ENCODE results near the gene CCDC88B.

Gene CCDC88B

DNA sequence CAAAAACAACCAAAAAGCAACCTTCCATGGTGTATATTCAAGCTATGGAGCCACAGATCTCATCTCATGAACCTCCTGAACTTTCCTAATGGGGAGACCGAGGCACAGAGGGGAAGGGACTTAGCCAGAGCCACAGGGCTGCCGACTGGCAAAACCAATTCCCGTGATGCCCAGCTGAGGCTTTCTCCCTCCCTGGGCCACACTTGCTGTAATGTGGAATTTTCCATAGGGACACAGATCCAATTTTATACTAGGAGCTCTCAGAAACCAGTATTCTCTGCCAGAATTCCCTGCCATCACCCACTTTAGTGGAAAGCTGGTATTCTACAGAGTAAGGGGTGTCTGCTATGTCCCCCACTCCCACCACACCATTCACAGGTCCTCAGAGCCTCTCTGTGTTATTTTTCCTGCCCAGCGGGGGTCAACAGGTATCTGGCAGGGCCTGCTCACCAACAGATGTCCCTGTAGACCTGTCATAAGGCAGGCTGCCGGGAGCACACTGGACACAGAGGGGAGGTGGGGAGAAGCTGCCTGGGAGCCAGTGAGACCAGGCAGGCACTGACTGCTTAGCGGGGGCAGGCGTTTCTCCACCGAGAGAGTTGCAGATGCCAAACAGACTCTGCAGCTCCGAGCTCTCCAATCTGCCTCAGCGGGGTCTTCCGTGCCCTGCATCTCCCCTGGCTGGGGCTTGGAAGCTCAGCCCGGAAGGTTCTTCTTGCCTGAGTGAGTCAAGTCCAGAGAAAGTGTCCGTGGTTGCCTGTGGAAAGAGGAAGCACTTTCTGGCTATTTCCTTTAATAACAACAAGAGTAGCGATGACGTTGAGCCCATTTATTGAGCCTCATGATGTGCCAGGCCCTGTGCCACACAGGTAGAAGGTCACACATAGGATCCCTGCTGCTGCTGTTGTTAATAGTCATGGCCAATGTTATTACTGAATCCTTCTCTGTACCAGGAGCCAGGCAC lies 45.3 kb downstream of the CCDC88B start:
- TF ChIP-seq ZFX (IDR thresholded peaks at IDR 0.05; ENCODE audit: borderline replicate concordance) = no peak
- no peak for TF ChIP-seq CTCF (IDR thresholded peaks at IDR 0.05)
- H3K27ac ChIP-seq = no peak overlapping the region

- no peak overlapping the region for H3K27ac ChIP-seq
- no peak for TF ChIP-seq CTCF (IDR thresholded peaks at IDR 0.05)
- no peak for TF ChIP-seq ZFX (IDR thresholded peaks at IDR 0.05; ENCODE audit: borderline replicate concordance)
Observed at GRCh38 chr11:64385945-64386704, 46.1 kb downstream of the CCDC88B start.

DNA sequence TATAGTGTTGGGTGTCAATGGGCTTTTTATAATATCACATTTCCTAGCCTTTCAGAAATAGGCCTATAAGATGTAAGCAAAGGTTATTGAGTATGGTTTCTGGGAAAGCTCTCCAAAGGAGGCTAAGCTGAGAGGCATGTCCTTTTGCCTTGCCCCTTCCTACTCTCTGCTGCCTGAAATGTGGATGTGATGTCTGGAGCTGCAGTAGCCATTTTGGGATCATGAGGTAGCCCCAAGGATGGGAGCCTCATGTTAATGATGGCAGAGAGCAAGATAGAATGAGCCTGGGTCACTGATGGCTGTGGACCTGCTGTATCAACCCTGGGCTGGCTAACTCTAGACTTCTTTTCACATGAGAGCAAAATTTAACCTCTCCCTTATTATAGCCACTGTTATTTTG lies 47.9 kb downstream of the CCDC88B start:
- H3K27ac ChIP-seq = no peak overlapping the region
- TF ChIP-seq CTCF (IDR thresholded peaks at IDR 0.05) (no peak), ZFX (IDR thresholded peaks at IDR 0.05; ENCODE audit: borderline replicate concordance) (no peak)

DNA sequence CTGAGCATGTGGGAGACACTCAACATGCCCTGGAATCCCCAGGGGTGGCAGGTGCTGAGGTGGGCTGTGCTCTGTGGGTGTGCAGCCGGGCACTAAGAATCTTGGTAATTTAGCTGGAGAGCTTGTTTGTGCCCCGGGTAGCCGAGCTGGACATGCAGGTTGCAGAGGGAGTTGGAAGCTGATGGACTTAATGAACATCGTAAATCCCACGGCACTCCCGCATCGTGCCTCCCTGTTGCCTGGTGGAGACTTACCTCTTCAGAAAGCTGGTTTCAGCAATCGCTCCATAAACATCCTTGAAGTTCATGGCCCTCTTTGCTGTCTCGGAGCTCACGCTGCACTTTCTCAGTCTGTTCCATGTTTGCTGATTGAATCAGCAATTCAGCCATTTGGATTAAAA lies 48.9 kb downstream of the CCDC88B start:
- TF ChIP-seq CTCF (IDR thresholded peaks at IDR 0.05) (no peak), ZFX (IDR thresholded peaks at IDR 0.05; ENCODE audit: borderline replicate concordance) (no peak)
- no peak overlapping the region for H3K27ac ChIP-seq

GRCh38 chr11:64389851-64390250 lies 49.8 kb downstream of the CCDC88B start:
- H3K27ac ChIP-seq = no peak overlapping the region
- TF ChIP-seq ZFX (IDR thresholded peaks at IDR 0.05; ENCODE audit: borderline replicate concordance) = no peak

DNA sequence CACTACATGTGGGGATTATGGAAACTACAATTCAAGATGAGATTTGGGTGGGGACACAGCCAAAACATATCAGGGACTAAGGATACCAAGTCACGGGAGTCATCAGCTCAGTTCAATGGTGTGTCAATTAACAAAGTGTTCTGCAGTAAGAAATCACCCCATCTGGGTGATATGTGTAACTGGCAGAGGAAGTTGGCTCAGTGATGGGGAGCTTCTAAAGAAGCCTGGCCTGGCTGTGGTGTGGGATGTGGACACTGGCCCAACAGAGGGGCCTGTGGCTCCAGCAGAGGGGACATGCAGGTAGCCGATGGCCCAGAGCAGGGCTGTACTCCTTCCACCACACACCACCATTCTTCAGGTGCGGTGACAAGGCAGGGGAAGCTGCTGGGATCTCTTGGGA lies 50.6 kb downstream of the CCDC88B start:
- TF ChIP-seq CTCF (IDR thresholded peaks at IDR 0.05) (no peak), ZFX (IDR thresholded peaks at IDR 0.05; ENCODE audit: borderline replicate concordance) (no peak)
- no peak overlapping the region for H3K27ac ChIP-seq

GRCh38 chr11:64391839-64392238 lies 51.8 kb downstream of the CCDC88B start:
- TF ChIP-seq CTCF (IDR thresholded peaks at IDR 0.05) (no peak), ZFX (IDR thresholded peaks at IDR 0.05; ENCODE audit: borderline replicate concordance) (no peak)
- H3K27ac ChIP-seq = no peak overlapping the region

All from 22Rv1 (cell line).